Measurements from ENCODE around the gene AGPAT2. TPM values are rescaled to one million over a fixed set of nuclear protein-coding genes. Genes with fewer than 3 reads are reported as not detected.

AGPAT2 gene
- total RNA-seq, 1 donor: 30.0 TPM

DNA sequence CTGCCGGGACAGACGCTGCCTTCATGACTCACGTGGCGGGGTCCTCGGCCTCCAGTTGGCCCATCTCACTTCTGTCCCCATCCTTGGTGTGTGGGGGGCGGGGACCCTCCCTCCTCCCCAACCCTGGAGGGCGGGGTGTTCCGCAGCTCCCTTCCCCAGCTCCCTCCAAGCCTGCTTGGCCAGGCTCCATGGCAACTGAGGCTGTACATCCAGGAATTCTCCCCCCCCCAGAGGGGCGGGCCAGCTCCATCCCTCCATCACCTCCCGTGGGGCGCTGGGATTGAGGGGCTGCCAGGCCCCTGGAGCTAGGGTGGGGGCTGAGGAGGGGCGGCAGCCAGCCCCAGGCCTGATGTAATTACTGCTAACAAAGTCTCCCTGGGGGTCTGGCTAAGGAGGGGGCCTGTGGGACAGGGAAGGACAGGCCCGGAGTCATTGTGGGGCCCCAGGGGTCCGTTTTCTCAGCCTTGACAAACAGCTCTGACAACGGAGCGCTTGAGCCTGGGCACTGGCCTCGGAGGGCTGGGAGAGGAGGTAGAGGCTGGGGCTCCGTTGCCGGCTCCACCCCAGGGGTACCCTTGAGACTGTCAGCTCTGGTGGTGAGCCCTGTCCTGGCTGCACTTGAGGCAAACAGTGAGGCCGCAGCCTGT lies 33.1 kb upstream of the AGPAT2 start:
- DNase-seq (ENCODE audit: insufficient read length, low spot score, missing footprints): peak; percentile 92
- H3K36me3 ChIP-seq (ENCODE audit: insufficient read depth, low read length): peaks cover 27% of the 10 kb centered on the region
- peaks cover 7% of the 10 kb centered on the region for H3K4me1 ChIP-seq (ENCODE audit: insufficient read depth, low read length)
- no peaks in the 10 kb centered on the region for H3K27me3 ChIP-seq (ENCODE audit: insufficient read depth, low read length)
- H3K4me2 ChIP-seq (ENCODE audit: insufficient read depth, low read length): no peak overlapping the region
- H3K27ac ChIP-seq (ENCODE audit: low read depth, low read length): no peak overlapping the region
- no peak overlapping the region for H2AFZ ChIP-seq (ENCODE audit: low read length)
- peaks cover 5% of the 10 kb centered on the region for H3K79me2 ChIP-seq (ENCODE audit: insufficient read depth, low read length)
- TF ChIP-seq, protein P1, sequence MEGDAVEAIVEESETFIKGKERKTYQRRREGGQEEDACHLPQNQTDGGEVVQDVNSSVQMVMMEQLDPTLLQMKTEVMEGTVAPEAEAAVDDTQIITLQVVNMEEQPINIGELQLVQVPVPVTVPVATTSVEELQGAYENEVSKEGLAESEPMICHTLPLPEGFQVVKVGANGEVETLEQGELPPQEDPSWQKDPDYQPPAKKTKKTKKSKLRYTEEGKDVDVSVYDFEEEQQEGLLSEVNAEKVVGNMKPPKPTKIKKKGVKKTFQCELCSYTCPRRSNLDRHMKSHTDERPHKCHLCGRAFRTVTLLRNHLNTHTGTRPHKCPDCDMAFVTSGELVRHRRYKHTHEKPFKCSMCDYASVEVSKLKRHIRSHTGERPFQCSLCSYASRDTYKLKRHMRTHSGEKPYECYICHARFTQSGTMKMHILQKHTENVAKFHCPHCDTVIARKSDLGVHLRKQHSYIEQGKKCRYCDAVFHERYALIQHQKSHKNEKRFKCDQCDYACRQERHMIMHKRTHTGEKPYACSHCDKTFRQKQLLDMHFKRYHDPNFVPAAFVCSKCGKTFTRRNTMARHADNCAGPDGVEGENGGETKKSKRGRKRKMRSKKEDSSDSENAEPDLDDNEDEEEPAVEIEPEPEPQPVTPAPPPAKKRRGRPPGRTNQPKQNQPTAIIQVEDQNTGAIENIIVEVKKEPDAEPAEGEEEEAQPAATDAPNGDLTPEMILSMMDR (IDR thresholded peaks at IDR 0.05; ENCODE audit: extremely low read depth, low read depth, low read length): no peak
- no peaks in the 10 kb centered on the region for H3K9me3 ChIP-seq (ENCODE audit: low read depth, low read length)
- H3K4me3 ChIP-seq (ENCODE audit: insufficient read depth, low read length): no peak overlapping the region
- H4K20me1 ChIP-seq (ENCODE audit: insufficient read depth, low read length): peaks cover 42% of the 10 kb centered on the region

DNA sequence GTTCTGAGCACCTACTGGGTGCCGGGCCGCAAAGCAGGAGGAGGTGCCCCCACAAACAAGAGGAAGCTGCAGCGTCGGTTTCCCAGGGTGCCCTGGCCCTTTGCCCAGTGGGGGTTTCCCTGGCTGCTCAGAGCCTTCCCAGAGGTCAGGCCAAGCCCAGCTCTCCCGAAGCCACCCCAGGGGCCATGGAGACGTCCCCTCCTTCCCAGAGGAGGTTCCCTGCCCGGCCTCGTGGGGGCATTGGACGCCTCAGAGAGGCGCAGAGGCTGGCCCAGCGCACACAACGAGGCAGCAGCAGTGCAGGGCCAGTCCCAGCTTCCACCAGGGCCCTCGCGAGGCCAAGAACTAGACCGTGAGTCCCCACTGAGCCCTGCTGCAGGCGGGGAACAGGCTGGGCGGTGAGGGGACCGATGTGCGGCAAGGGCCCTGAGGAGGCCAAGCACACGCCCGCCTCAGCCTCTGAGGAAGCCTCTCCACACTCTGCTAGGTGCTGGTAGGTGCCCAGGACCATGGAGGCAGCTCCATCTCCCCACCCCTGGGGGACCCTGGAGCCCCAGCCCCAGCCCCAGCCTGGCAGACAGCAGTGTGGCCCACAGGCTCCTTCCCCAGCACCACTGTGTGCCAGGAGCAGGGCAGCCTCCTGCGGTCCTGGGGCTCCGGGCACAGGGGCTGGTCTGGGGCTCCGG lies 32.1 kb upstream of the AGPAT2 start:
- H3K27me3 ChIP-seq (ENCODE audit: insufficient read depth, low read length): no peaks in the 10 kb centered on the region
- peaks cover 7% of the 10 kb centered on the region for H3K4me1 ChIP-seq (ENCODE audit: insufficient read depth, low read length)
- no peaks in the 10 kb centered on the region for H3K9me3 ChIP-seq (ENCODE audit: low read depth, low read length)
- no peak overlapping the region for H3K27ac ChIP-seq (ENCODE audit: low read depth, low read length)
- H4K20me1 ChIP-seq (ENCODE audit: insufficient read depth, low read length): peaks cover 35% of the 10 kb centered on the region
- H3K4me3 ChIP-seq (ENCODE audit: insufficient read depth, low read length): no peak overlapping the region
- no peak overlapping the region for H3K4me2 ChIP-seq (ENCODE audit: insufficient read depth, low read length)
- peak; percentile 82 for DNase-seq (ENCODE audit: insufficient read length, low spot score, missing footprints)
- no peak overlapping the region for H2AFZ ChIP-seq (ENCODE audit: low read length)
- TF ChIP-seq, protein P1 (IDR thresholded peaks at IDR 0.05; ENCODE audit: extremely low read depth, low read depth, low read length): no peak
- H3K79me2 ChIP-seq (ENCODE audit: insufficient read depth, low read length): peaks cover 2% of the 10 kb centered on the region
- H3K36me3 ChIP-seq (ENCODE audit: insufficient read depth, low read length): peaks cover 18% of the 10 kb centered on the region

DNA sequence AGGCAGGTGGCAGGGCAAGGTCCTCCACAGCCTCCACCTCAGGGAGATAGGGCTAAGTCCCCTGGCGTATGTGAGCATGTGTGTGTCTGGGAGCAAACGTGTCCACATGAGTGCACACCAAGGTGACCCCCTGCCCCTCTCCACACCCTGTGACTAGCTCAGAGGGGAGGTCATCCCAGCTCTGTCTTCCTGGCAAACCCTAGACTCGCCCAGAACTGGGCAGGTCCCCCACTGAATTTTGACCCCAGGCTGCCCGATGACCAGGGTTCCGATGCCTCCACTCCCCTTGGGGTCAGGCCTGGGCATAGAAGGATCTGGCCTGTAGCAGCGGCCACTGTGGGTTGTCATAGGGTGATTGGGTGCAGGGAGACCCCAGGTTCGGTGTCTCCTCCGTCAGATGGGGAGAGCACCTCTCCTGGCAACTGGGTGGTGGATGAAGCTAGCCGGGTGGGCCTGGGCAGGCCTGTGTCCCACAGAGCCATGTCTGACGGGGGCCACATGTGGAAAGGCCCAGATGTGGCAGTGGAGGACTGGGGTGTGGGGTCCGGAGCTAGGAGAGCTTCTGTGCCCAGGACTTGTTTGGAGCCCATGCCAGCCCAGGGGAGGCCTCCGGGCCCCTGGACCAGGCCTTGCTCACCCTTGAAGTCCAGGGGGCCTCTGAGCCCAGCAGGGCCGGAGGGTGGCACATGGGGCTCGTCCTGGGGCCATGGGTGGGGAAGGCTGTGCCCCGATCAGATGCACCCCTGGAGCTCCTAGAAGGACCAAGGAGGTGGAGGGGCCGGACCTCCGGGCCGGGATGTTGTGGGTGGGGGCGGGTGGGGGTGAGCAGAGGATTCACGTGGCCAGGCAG lies 31.3 kb upstream of the AGPAT2 start:
- Histone ChIP-seq H3K4me2 (ENCODE audit: insufficient read depth, low read length) (no peak overlapping the region), H3K27me3 (ENCODE audit: insufficient read depth, low read length) (peaks cover 2% of the 10 kb centered on the region), H3K4me3 (ENCODE audit: insufficient read depth, low read length) (no peak overlapping the region), H4K20me1 (ENCODE audit: insufficient read depth, low read length) (peaks cover 27% of the 10 kb centered on the region), H3K9me3 (ENCODE audit: low read depth, low read length) (no peaks in the 10 kb centered on the region), H3K4me1 (ENCODE audit: insufficient read depth, low read length) (peaks cover 7% of the 10 kb centered on the region), H3K79me2 (ENCODE audit: insufficient read depth, low read length) (no peaks in the 10 kb centered on the region), H3K27ac (ENCODE audit: low read depth, low read length) (no peak overlapping the region), H3K36me3 (ENCODE audit: insufficient read depth, low read length) (peaks cover 10% of the 10 kb centered on the region), H2AFZ (ENCODE audit: low read length) (no peak overlapping the region)
- TF ChIP-seq, protein P1 (IDR thresholded peaks at IDR 0.05; ENCODE audit: extremely low read depth, low read depth, low read length): no peak
- DNase-seq (ENCODE audit: insufficient read length, low spot score, missing footprints): peak; percentile 91
